ENCODE data around the gene ANKRD10. TPM values are rescaled to one million over a fixed set of nuclear protein-coding genes. Genes with fewer than 3 reads are reported as not detected.
A peak's percentile ranks its signal among the peaks of the same experiment; 100 is the strongest.

The ANKRD10 gene
- total RNA-seq, 2 donors from 2014 or later, result 46.2 to 47.5 TPM

GRCh38 chr13:110907301-110907700 lies 7.6 kb downstream of the ANKRD10 start:
- Histone ChIP-seq H3K27me3 (no peaks in the 10 kb centered on the region), H3K27ac (peak overlapping the region in 1 of 2 donors; percentile 51), H3K4me1 (peaks cover 0 to 60% of the 10 kb centered on the region in 2 donors), H3K4me3 (no peak overlapping the region), H3K36me3 (peaks cover 25% of the 10 kb centered on the region), H3K9me3 (no peaks in the 10 kb centered on the region)
- DNase-seq (ENCODE audit: low spot score), result no peak
- TF ChIP-seq CTCF (IDR thresholded peaks at IDR 0.05), result no peak

DNA sequence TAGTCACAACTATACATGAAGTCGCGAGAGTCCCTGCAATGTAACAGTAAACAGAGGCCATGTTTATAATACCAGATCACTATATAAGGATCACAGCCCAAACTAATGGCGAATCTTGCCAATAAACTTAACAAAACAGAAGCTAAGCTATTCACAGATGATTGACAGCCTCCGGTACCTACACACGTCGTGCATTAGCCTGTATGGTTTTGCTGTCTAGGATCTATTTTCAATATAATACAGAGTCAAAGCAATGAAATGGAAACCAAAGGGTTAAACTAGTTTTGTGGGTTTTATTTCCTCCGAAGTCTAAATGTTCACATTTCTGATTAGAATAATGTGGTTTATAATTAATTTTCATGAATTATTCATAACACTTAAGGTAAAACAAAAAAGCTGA lies 10.1 kb downstream of the ANKRD10 start:
- Histone ChIP-seq H3K4me3 (no peak overlapping the region), H3K27me3 (no peaks in the 10 kb centered on the region), H3K36me3 (peaks cover 24% of the 10 kb centered on the region), H3K9me3 (no peaks in the 10 kb centered on the region), H3K27ac (no peak overlapping the region), H3K4me1 (peaks cover 0 to 34% of the 10 kb centered on the region in 2 donors)
- TF ChIP-seq CTCF (IDR thresholded peaks at IDR 0.05), result no peak
- DNase-seq (ENCODE audit: low spot score), result no peak

- H3K4me3 ChIP-seq, result no peak overlapping the region
- no peaks in the 10 kb centered on the region for H3K27me3 ChIP-seq
- TF ChIP-seq CTCF (IDR thresholded peaks at IDR 0.05), result no peak
- H3K36me3 ChIP-seq, result peaks cover 13% of the 10 kb centered on the region
- no peak for DNase-seq (ENCODE audit: low spot score)
- H3K9me3 ChIP-seq, result no peaks in the 10 kb centered on the region
- H3K27ac ChIP-seq, result no peak overlapping the region
- peaks cover 0 to 11% of the 10 kb centered on the region in 2 donors for H3K4me1 ChIP-seq
Observed at GRCh38 chr13:110902370-110902769, 12.5 kb downstream of the ANKRD10 start.

DNA sequence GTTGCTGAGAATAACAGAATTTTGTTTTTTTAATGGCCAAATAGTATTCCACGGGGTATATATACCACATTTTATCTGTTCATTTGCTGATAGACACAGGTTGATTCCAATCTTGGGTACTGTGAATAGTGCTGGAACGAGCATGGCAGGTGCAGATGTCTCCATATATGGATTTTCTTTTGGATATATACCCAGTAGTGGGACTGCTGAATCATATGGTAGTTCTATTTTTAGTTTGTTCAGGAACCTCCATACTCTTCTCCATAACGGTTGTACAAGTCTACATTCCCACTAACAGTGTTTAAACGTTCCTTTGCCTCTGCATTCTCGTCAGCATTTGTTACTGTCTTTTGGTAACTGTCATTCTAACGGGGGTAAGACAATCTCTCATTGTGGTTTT lies 17.3 kb downstream of the ANKRD10 start:
- Histone ChIP-seq H3K27me3 (no peaks in the 10 kb centered on the region), H3K4me3 (no peak overlapping the region), H3K9me3 (no peaks in the 10 kb centered on the region), H3K36me3 (peaks cover 14% of the 10 kb centered on the region), H3K27ac (no peak overlapping the region), H3K4me1 (no peaks in the 10 kb centered on the region)
- TF ChIP-seq CTCF (IDR thresholded peaks at IDR 0.05), result no peak
- DNase-seq (ENCODE audit: low spot score), result no peak

GRCh38 chr13:110897014-110897413 lies 17.9 kb downstream of the ANKRD10 start:
- Histone ChIP-seq H3K4me3 (no peak overlapping the region), H3K9me3 (no peaks in the 10 kb centered on the region), H3K27ac (no peak overlapping the region), H3K36me3 (peaks cover 15% of the 10 kb centered on the region), H3K27me3 (no peaks in the 10 kb centered on the region), H3K4me1 (no peaks in the 10 kb centered on the region)
- DNase-seq (ENCODE audit: low spot score), result no peak
- no peak for TF ChIP-seq CTCF (IDR thresholded peaks at IDR 0.05)

DNA sequence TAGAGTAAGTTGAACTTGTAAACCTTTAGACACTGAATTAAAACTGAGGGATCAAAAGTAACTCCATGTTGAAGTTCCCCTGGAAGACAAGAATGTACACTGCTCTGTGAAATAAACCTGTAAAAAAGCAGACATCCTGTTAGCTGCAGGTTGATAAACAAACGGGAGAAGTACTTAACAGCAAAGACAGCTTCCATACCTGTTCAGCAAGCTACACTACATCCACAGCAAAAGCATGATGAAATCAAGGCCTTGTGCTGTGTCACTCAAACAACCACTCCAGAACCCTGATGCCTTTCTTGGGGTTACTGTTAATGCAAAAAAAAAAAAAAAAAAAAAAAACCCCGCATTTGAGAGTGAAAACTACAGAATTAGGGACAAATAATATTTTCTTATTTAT lies 20.8 kb downstream of the ANKRD10 start:
- H3K9me3 ChIP-seq, result no peaks in the 10 kb centered on the region
- TF ChIP-seq CTCF (IDR thresholded peaks at IDR 0.05), result no peak
- no peak overlapping the region for H3K27ac ChIP-seq
- no peak overlapping the region for H3K4me3 ChIP-seq
- no peaks in the 10 kb centered on the region for H3K27me3 ChIP-seq
- DNase-seq (ENCODE audit: low spot score), result no peak
- peaks cover 15% of the 10 kb centered on the region for H3K36me3 ChIP-seq
- H3K4me1 ChIP-seq, result no peaks in the 10 kb centered on the region
